NCI-H128 (cell line): ENCODE data around the gene PDS5A.
"Not testable (repeated sequence)": the region's sequence is repeated elsewhere in the genome, so short reads cannot be mapped to it uniquely, and the experiment has no call there.

ENCODE experiments used
- DNase-seq: peaks from one replicate; lab custom pipeline; 2025; ENCODE audit not compliant: unreplicated experiment; lab: John Stamatoyannopoulos, UW

Gene PDS5A

GRCh38 chr4:39838431-39838830, 139.3 kb downstream of the PDS5A start:
- not testable (repeated sequence) for DNase-seq

DNA sequence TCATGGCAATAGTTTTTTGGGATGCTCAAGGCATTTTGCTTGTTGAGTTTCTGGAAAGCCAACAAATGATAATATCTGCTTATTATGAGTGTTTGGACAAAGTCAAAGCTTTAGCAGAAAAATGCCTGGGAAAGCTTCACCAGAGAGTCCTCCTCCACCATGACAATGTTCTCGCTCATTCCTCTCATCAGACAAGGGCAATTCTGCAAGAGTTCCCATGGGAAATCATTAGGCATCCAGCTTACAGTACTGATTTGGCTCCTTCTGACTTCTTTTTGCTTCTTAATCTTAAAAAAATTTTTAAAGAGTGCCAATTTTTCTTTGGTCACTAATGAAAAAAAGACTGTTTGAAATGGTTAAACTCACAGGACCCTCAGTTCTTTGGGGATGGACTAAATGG, 143.4 kb downstream of the PDS5A start:
- DNase-seq, result no peak

- DNase-seq, result no peak
Measured at GRCh38 chr4:39825741-39826231, 151.9 kb downstream of the PDS5A start.

DNA sequence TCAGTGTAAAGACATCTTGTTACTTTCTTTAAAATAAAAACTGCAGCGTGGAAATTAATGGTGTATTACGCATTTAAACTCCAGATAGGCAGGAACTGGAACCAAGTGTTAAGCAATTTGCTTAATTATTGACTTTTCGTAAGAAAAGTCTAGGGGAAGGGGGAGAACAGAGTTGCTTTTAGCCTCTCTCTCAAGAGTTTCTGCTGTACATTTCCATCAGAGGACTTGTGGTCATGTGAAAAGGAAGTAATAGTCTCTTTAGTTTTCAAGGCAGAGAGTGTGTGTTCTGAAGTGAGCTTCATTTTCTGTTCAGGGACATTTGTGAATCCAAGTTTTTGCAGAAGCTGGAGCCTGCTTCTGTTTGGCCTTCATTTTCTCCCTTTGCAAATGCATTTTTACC, 152.6 kb downstream of the PDS5A start:
- DNase-seq, result no peak

DNA sequence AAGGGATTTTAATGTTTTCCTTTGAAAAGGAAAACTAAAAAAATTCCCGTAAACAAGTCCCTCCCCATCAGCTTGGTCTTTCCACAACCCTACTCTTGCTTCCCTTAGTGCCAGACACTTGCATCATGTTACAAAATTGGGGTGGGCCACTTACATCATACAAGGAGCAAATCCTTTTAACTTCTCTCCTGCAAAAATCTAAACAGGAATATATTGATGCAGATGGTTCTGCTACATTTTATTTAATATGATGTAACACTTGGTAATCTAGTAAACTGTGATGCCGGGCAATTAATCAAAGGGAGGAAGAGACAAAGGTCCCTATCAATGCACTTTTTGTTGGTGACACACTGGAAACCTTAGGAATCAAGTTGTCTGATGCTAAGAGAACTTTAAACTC, 154.5 kb downstream of the PDS5A start:
- DNase-seq, result no peak

- no peak for DNase-seq
Measured at GRCh38 chr4:39822662-39823061, 155.0 kb downstream of the PDS5A start.

GRCh38 chr4:39821951-39822350, 155.8 kb downstream of the PDS5A start:
- no peak for DNase-seq

GRCh38 chr4:39820186-39820585, 157.5 kb downstream of the PDS5A start:
- no peak for DNase-seq

DNA sequence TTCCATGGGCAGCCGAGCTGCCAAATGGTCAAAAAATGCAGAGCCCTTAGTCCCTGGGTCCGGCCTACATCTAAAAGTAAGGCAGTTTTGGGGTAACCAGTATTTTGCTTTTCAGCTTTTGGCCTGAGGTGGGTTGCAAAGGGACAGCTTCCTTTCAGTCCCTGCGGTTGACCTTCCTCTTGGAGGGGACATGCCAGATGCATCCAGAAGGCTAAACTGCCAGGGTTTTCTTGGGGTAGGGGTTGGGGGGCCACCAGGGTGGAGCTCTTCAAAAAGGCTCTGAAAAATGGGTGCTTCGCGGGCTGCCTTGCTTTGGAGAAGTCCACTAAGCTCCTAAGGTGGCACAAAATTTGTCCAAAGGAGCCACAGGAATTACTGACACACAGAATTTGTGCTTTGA, 159.1 kb downstream of the PDS5A start:
- no peak for DNase-seq

- no peak for DNase-seq
Measured at GRCh38 chr4:39814403-39815185, 163.1 kb downstream of the PDS5A start.

GRCh38 chr4:39813761-39814160, 163.9 kb downstream of the PDS5A start:
- DNase-seq, result not testable (repeated sequence)

DNA sequence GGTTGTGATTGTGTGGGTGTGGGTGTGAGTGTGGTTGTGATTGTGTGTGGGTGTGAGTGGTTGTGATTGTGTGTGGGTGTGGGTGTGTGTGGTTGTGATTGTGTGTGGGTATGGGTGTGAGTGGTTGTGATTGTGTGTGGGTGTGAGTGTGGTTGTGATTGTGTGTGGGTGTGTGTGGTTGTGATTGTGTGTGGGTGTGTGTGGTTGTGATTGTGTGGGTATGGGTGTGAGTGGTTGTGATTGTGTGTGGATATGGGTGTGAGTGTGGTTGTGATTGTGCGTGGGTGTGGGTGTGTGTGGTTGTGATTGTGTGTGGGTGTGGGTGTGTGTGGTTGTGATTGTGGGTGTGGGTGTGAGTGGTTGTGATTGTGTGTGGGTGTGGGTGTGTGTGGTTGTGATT, 164.7 kb downstream of the PDS5A start:
- not testable (repeated sequence) for DNase-seq

DNA sequence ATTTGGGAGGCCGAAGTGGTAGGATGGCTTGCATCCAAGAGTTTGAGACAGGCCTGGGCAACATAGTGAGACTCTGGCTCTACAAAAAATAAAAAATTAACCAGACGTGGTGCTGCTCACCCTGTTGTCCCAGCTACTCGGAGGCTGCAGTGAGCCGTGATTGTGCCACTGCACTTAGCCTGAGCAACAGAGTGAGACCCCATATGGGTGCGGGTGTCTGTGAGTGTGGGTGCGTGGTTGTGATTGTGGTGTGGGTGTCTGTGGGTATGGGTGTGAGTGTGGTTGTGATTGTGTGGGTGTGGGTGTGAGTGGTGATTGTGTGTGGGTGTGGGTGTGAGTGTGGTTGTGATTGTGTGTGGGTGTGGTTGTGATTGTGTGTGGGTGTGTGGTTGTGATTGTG, 165.2 kb downstream of the PDS5A start:
- DNase-seq, result no peak

GRCh38 chr4:39808231-39808749, 169.4 kb downstream of the PDS5A start:
- no peak for DNase-seq

- DNase-seq, result no peak
Measured at GRCh38 chr4:39802005-39802404, 175.7 kb downstream of the PDS5A start.

- DNase-seq, result not testable (repeated sequence)
Measured at GRCh38 chr4:39792976-39793375, 184.7 kb downstream of the PDS5A start.

DNA sequence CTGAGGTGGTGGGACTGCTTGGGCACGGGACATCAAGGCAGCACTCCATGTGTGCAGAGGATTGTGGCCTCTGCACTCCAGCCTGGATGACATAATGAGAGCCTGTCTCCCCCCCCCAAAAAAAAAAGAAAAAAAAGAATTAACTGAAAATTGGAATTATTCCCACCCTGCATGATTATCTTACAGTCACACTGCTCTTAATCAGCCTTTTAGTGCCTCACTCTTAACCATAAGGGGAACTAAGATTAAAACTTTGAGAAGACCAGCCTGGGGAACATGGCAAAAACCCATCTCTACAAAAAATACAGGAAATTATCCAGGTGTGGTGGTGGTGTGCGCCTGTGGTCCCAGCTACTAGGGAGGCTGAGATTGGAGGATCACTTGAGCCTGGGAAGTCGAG, 185.2 kb downstream of the PDS5A start:
- DNase-seq, result no peak

DNA sequence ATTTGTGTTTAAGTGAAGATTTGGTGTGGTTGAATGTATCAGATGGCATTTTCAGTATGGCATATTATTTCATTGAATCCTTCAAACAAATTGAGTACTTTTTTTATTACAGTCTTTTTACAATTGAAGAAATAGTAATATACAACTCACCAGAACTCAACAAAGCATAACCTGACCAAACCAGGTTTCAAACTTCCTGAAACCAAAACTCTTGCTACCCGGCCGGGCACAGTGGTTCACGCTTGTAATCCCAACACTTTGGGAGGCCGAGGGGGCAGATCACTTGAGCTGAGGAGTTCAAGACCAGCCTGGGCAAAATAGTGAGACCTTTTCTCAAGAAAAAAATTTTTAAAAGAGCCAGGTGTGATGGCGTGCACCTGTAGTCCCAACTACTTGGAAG, 185.6 kb downstream of the PDS5A start:
- no peak for DNase-seq

GRCh38 chr4:39786838-39787237, 190.9 kb downstream of the PDS5A start:
- DNase-seq, result no peak

GRCh38 chr4:39785083-39785482, 192.6 kb downstream of the PDS5A start:
- no peak for DNase-seq

- DNase-seq, result not testable (repeated sequence)
Measured at GRCh38 chr4:39781988-39782387, 195.7 kb downstream of the PDS5A start.
